AG09309 (cell line): ENCODE measurements around the gene PCYT2.

Experiments used
- DNase-seq: peaks from one replicate; pipeline ENCODE4 v3.0.0-alpha.2; 2010; ENCODE audit warnings: low read depth
- H3K4me3 ChIP-seq: 2 replicates; pipeline ENCODE4 v1.5.1; 2011; ENCODE audit warnings: mild to moderate bottlenecking, low read depth, low read length, moderate library complexity; ENCODE audit not compliant: control insufficient read depth
- CTCF ChIP-seq: IDR thresholded peaks from 2 replicates; pipeline ENCODE4 v1.5.1; 2011; ENCODE audit warnings: mild to moderate bottlenecking, low read depth, low read length, inconsistent platforms; ENCODE audit not compliant: insufficient read depth, control insufficient read depth; ENCODE audit errors: missing control alignments

Gene PCYT2

GRCh38 chr17:81929253-81930141, 18.3 kb upstream of the PCYT2 start:
- no peak overlapping the region for H3K4me3 ChIP-seq
- DNase-seq = no peak
- no peak for TF ChIP-seq CTCF

- no peak for DNase-seq
- TF ChIP-seq CTCF = no peak
- peak overlapping the region; percentile 54 for H3K4me3 ChIP-seq
Measured at GRCh38 chr17:81928544-81929252, 17.5 kb upstream of the PCYT2 start.

- DNase-seq = peak; percentile 57
- no peak for TF ChIP-seq CTCF
- peak within 1 kb of the TSS; percentile 78 for H3K4me3 ChIP-seq
Measured at GRCh38 chr17:81927653-81928543, 16.7 kb upstream of the PCYT2 start, which contains the start of gene MAFG. TSS of gene MAFG (minus strand) at chr17:81927735. CDS start at chr17:81923185, 4,550 bp downstream.

GRCh38 chr17:81927152-81927652, 16.0 kb upstream of the PCYT2 start:
- peak overlapping the region; percentile 78 for H3K4me3 ChIP-seq
- DNase-seq = no peak
- no peak for TF ChIP-seq CTCF

- H3K4me3 ChIP-seq = peak overlapping the region; percentile 78
- TF ChIP-seq CTCF = no peak
- DNase-seq = peak; percentile 35
Measured at GRCh38 chr17:81926451-81927151, 15.4 kb upstream of the PCYT2 start.
